Suprapubic skin (tissue), 3 donors: ENCODE measurements around the gene FEZF1.

Source experiments
- CTCF ChIP-seq, 2 donors: fragments of 200-600 bp in 1 of 2; fragments of 450-650 bp in 1 of 2; sonication (generic) in 1 of 2; IDR thresholded peaks; one replicate each; pipeline ENCODE4 v1.5.1; 2016 to 2019; ENCODE audit warnings: antibody characterized with exemption in 2 of 2, mild to moderate bottlenecking in 1 of 2, moderate library complexity in 1 of 2
- POLR2A ChIP-seq, 2 donors: fragments of 450-650 bp; IDR thresholded peaks; one replicate each; pipeline ENCODE4 v1.6.1; 2017; ENCODE audit warnings: antibody characterized with exemption in 2 of 2, mild to moderate bottlenecking in 2 of 2, moderate library complexity in 2 of 2

DNA sequence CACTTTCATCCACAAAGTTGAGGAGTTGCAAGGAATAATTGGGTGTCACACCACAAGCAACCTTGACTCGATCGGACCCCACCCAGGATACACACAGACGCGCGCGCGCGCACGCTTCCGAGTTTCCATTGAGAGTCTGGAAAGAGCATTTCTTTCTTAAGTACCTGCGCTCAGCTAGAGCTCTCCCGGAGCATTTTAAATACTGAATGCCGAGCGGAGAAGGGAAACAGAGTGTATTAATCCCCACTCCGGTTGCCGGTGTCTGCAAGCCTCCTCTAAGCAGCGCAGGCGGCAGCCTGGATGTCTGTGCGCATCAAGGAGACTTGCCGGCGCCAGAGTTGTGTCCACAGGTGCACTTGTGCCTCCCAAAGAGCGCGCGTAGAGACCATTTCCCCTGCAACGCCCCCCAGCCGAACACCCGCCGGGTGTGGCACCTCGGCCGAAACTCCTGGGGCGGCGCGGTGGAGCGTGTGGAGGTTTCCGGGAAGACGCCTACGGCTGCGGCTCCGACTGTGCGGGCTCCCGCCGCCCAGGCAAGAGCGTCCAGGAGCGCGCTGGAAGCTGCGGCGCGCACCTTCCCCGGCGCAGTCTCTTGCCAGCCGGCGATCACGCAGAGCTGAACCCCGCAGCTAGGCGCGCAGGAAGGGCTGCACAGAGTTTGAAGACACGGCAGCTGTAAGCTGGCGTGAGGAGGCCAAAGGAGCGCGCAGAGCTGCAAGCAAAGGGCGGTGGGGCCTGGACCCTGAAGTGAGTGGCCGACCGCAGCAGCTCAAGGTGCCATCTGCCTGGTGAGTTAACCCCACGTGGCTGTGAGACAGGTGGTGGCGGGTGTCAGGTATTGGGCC lies 1.1 kb upstream of the FEZF1 start:
- TF ChIP-seq CTCF (IDR thresholded peaks at IDR 0.05) (no peak), POLR2A (IDR thresholded peaks at IDR 0.05) (no peak)
